Smooth muscle cell (in vitro differentiated cells): ENCODE data around the gene HRH2. TPM values are rescaled to one million over a fixed set of nuclear protein-coding genes. Genes with fewer than 3 reads are reported as not detected.

ENCODE experiments used
- DNase-seq: peaks from one replicate; lab custom pipeline; 2025; ENCODE audit not compliant: unreplicated experiment; lab: John Stamatoyannopoulos, UW
- H2AFZ ChIP-seq: fragments of 200-600 bp; sonication (generic); 2 replicates; pipeline ENCODE4 v1.6.0; 2016; ENCODE audit warnings: antibody characterized with exemption, low read depth, mild to moderate bottlenecking
- H3F3A ChIP-seq: fragments of 200-600 bp; sonication (generic); 2 replicates; pipeline ENCODE4 v1.6.0; 2017; ENCODE audit warnings: antibody characterized with exemption, low read depth
- H3K27ac ChIP-seq: fragments of 200-600 bp; sonication (generic); 2 replicates; pipeline ENCODE4 v1.5.1; 2016; ENCODE audit warnings: low read depth, mild to moderate bottlenecking
- H3K27me3 ChIP-seq: fragments of 200-600 bp; sonication (generic); 2 replicates; pipeline ENCODE4 v1.6.1; 2016; ENCODE audit warnings: low read depth, mild to moderate bottlenecking
- H3K36me3 ChIP-seq: fragments of 200-600 bp; sonication (generic); 2 replicates; pipeline ENCODE4 v1.5.1; 2016; ENCODE audit warnings: low read depth
- H3K4me1 ChIP-seq: fragments of 200-600 bp; sonication (generic); 2 replicates; pipeline ENCODE4 v1.5.1; 2016; ENCODE audit warnings: low read depth
- H3K4me2 ChIP-seq: fragments of 200-600 bp; sonication (generic); 2 replicates; pipeline ENCODE4 v1.6.0; 2016; ENCODE audit warnings: mild to moderate bottlenecking
- H3K4me3 ChIP-seq: fragments of 200-600 bp; sonication (generic); 2 replicates; pipeline ENCODE4 v1.5.1; 2016; ENCODE audit warnings: mild to moderate bottlenecking
- H3K79me2 ChIP-seq: fragments of 200-600 bp; sonication (generic); 2 replicates; pipeline ENCODE4 v1.6.0; 2016; ENCODE audit warnings: low read depth, mild to moderate bottlenecking
- H3K9ac ChIP-seq: fragments of 200-600 bp; sonication (generic); 2 replicates; pipeline ENCODE4 v1.6.0; 2016; ENCODE audit warnings: low read depth
- H3K9me3 ChIP-seq: fragments of 200-600 bp; sonication (generic); replicated peaks from 2 replicates; pipeline ENCODE4 v1.5.1; 2016; ENCODE audit warnings: low read depth
- H4K20me1 ChIP-seq: fragments of 200-600 bp; sonication (generic); 2 replicates; pipeline ENCODE4 v1.6.0; 2016; ENCODE audit warnings: low read depth
- CTCF ChIP-seq: fragments of 200-600 bp; sonication (generic); IDR thresholded peaks from 2 replicates; pipeline ENCODE4 v1.5.1; 2017; ENCODE audit warnings: borderline replicate concordance, mild to moderate bottlenecking, antibody characterized with exemption; ENCODE audit not compliant: insufficient read depth, poor library complexity, severe bottlenecking
- WGBS: methylation state at CpG from one replicate; pipeline ENCODE4 v1.1.7; 2016; ENCODE audit warnings: low lambda C conversion rate; 5-methylcytosine and 5-hydroxymethylcytosine counted together
- polyA plus RNA-seq: library from polyadenylated mRNA; unstranded; fragments of >200 nt; fragmentation: Nextera tagmentation; extraction: Ambion mirVana; gene quantifications from 2 replicates; pipeline ENCODE4 v1.2.1, GENCODE V29; 2016
- total RNA-seq: library from RNA; depleted of rRNA; stranded (reverse); fragments of >200 nt; gene quantifications from 2 replicates; pipeline ENCODE4 v1.2.3, GENCODE V29; 2014

Gene HRH2
- total and polyA plus RNA-seq, 2 experiments from 2014 or later, result 0.57 to 0.63 TPM

- H3K27ac ChIP-seq, result no peak overlapping the region
- H4K20me1 ChIP-seq, result no peaks in the 10 kb centered on the region
- no peak overlapping the region for H3K4me2 ChIP-seq
- 95% methylated on average over 12 of the region's 12 CpGs for WGBS
- TF ChIP-seq CTCF, result no peak
- H3K9ac ChIP-seq, result no peak overlapping the region
- no peak for DNase-seq
- no peaks in the 10 kb centered on the region for H3K27me3 ChIP-seq
- H3F3A ChIP-seq, result no peaks in the 10 kb centered on the region
- no peaks in the 10 kb centered on the region for H3K36me3 ChIP-seq
- H3K9me3 ChIP-seq, result no peaks in the 10 kb centered on the region
- H3K4me1 ChIP-seq, result no peaks in the 10 kb centered on the region
- no peak overlapping the region for H2AFZ ChIP-seq
- H3K79me2 ChIP-seq, result no peaks in the 10 kb centered on the region
- no peak overlapping the region for H3K4me3 ChIP-seq
Measured at GRCh38 chr5:175701797-175702196, 43.9 kb downstream of the HRH2 start.

GRCh38 chr5:175706499-175706898 is 48.6 kb downstream of the HRH2 start:
- Histone ChIP-seq H3K4me3 (no peak overlapping the region), H3K9me3 (peaks cover 5% of the 10 kb centered on the region), H3F3A (no peaks in the 10 kb centered on the region), H3K27ac (no peak overlapping the region), H3K36me3 (no peaks in the 10 kb centered on the region), H3K4me2 (no peak overlapping the region), H2AFZ (no peak overlapping the region), H3K9ac (no peak overlapping the region), H3K4me1 (no peaks in the 10 kb centered on the region), H4K20me1 (no peaks in the 10 kb centered on the region), H3K27me3 (no peaks in the 10 kb centered on the region), H3K79me2 (no peaks in the 10 kb centered on the region)
- no peak for TF ChIP-seq CTCF
- no peak for DNase-seq
- 67% methylated on average over 6 of the region's 6 CpGs for WGBS

GRCh38 chr5:175707751-175708375 is 50.0 kb downstream of the HRH2 start:
- Histone ChIP-seq H3K27ac (no peak overlapping the region), H4K20me1 (no peaks in the 10 kb centered on the region), H3K9me3 (peaks cover 5% of the 10 kb centered on the region), H3K9ac (no peak overlapping the region), H3K79me2 (no peaks in the 10 kb centered on the region), H3K4me3 (no peak overlapping the region), H3K4me1 (no peaks in the 10 kb centered on the region), H3K27me3 (no peaks in the 10 kb centered on the region), H2AFZ (no peak overlapping the region), H3K36me3 (no peaks in the 10 kb centered on the region), H3F3A (no peaks in the 10 kb centered on the region), H3K4me2 (no peak overlapping the region)
- WGBS, result 94% methylated on average over 16 of the region's 16 CpGs
- TF ChIP-seq CTCF, result no peak
- DNase-seq, result no peak

- H3K27ac ChIP-seq, result no peak overlapping the region
- no peaks in the 10 kb centered on the region for H4K20me1 ChIP-seq
- no peaks in the 10 kb centered on the region for H3K4me1 ChIP-seq
- no peaks in the 10 kb centered on the region for H3F3A ChIP-seq
- WGBS, result 93% methylated on average over 13 of the region's 13 CpGs
- no peak for DNase-seq
- no peaks in the 10 kb centered on the region for H3K36me3 ChIP-seq
- TF ChIP-seq CTCF, result no peak
- no peak overlapping the region for H2AFZ ChIP-seq
- H3K9me3 ChIP-seq, result peaks cover 5% of the 10 kb centered on the region
- no peak overlapping the region for H3K4me2 ChIP-seq
- H3K9ac ChIP-seq, result no peak overlapping the region
- no peaks in the 10 kb centered on the region for H3K79me2 ChIP-seq
- no peaks in the 10 kb centered on the region for H3K27me3 ChIP-seq
- no peak overlapping the region for H3K4me3 ChIP-seq
Measured at GRCh38 chr5:175709276-175709781, 51.5 kb downstream of the HRH2 start.
